ENCODE results near the gene SCAI.

DNA sequence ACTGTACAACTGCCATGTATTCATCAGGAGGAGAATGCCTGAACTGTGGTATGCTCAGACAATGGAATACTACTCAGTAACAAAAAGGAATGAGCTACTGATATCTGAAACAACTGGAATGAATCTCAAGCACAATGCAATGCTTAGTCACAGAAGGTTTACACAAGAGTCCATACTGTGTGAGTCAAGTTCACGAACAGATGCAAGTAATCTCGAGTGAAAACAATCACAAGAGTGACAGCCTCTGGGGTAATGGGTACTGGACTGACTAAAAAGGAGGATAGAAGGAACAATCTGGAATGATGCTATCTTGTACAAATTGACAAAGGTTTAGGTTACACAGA lies 182.9 kb downstream of the SCAI start:
- TF ChIP-seq, protein P1, sequence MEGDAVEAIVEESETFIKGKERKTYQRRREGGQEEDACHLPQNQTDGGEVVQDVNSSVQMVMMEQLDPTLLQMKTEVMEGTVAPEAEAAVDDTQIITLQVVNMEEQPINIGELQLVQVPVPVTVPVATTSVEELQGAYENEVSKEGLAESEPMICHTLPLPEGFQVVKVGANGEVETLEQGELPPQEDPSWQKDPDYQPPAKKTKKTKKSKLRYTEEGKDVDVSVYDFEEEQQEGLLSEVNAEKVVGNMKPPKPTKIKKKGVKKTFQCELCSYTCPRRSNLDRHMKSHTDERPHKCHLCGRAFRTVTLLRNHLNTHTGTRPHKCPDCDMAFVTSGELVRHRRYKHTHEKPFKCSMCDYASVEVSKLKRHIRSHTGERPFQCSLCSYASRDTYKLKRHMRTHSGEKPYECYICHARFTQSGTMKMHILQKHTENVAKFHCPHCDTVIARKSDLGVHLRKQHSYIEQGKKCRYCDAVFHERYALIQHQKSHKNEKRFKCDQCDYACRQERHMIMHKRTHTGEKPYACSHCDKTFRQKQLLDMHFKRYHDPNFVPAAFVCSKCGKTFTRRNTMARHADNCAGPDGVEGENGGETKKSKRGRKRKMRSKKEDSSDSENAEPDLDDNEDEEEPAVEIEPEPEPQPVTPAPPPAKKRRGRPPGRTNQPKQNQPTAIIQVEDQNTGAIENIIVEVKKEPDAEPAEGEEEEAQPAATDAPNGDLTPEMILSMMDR (IDR thresholded peaks at IDR 0.05; ENCODE audit: insufficient read depth, low read length, poor library complexity, severe bottlenecking): no peak
- TF ChIP-seq EZH2phosphoT487 (conservative IDR thresholded peaks at IDR 0.05; ENCODE audit: low read length): no peak

Data from SU-DHL-6 (cell line).